HepG2 (cell line): ENCODE data around the gene HNRNPR. TPM values are rescaled to one million over a fixed set of nuclear protein-coding genes. Genes with fewer than 3 reads are reported as not detected.
A peak's percentile ranks its signal among the peaks of the same experiment; 100 is the strongest.

Experiments
- ASH2L ChIP-seq: fragments of 300-600, 200-600 bp; sonication (generic); IDR thresholded peaks from 2 replicates; pipeline ENCODE4 v1.7.0; 2017; ENCODE audit warnings: low read depth, mild to moderate bottlenecking, moderate library complexity, mixed read lengths, low read length; ENCODE audit not compliant: insufficient read length
- ELK4 ChIP-seq: sonication (generic); formaldehyde crosslinking; IDR thresholded peaks from 2 replicates; pipeline ENCODE4 v1.9.0; 2021; ENCODE audit warnings: missing genetic modification reagents, borderline replicate concordance
- HMG20A ChIP-seq: IDR thresholded peaks from 2 replicates; pipeline ENCODE4 v1.6.1; 2016; ENCODE audit warnings: borderline replicate concordance
- KLF12 ChIP-seq: sonication (generic); formaldehyde crosslinking; IDR thresholded peaks from 2 replicates; pipeline ENCODE4 v1.4.0; 2020; ENCODE audit warnings: missing genetic modification reagents, borderline replicate concordance
- MAFF ChIP-seq: IDR thresholded peaks from 2 replicates; pipeline ENCODE4 v1.6.1; 2011; ENCODE audit warnings: low read depth, low read length, improper control_type of control experiment
- MAFK ChIP-seq, 2 experiments: IDR thresholded peaks in 1 of 2; conservative IDR thresholded peaks in 1 of 2; 2 replicates each; pipeline ENCODE4 v1.6.1; 2011; ENCODE audit warnings: improper control_type of control experiment in 2 of 2, low read length in 2 of 2
- PREB ChIP-seq: sonication (generic); formaldehyde crosslinking; IDR thresholded peaks from 2 replicates; pipeline ENCODE4 v1.4.0; 2020; ENCODE audit warnings: missing genetic modification reagents
- RBFOX2 ChIP-seq: fragments of 200-400 bp; formaldehyde crosslinking; IDR thresholded peaks from 2 replicates; pipeline ENCODE4 v1.6.1; 2017; ENCODE audit warnings: low read depth, mild to moderate bottlenecking, low read length
- RFX5 ChIP-seq: IDR thresholded peaks from 2 replicates; pipeline ENCODE4 v1.6.1; 2011; ENCODE audit warnings: low read depth, low read length, improper control_type of control experiment
- SAP130 ChIP-seq: IDR thresholded peaks from 2 replicates; pipeline ENCODE4 v1.6.1; 2016; ENCODE audit warnings: low read depth
- ZBTB4 ChIP-seq: sonication (generic); formaldehyde crosslinking; IDR thresholded peaks from 2 replicates; pipeline ENCODE4 v1.4.0; 2020; ENCODE audit warnings: missing genetic modification reagents, mild to moderate bottlenecking, borderline replicate concordance
- polyA plus RNA-seq, 8 experiments: library from polyadenylated mRNA; depleted of rRNA in 3 of 8; stranded (reverse) in 7 of 8; unstranded in 1 of 8; fragments of >200 nt; fragmentation: Illumina TruSeq in 4 of 8; extraction: Trizol in 4 of 8; gene quantifications; 2 replicates each; pipeline versions ENCODE4 v1.2.1 to v1.2.3, GENCODE V29; 2011 to 2016; ENCODE audit warnings: low read depth in 4 of 8, missing spikeins in 1 of 8, mixed read lengths in 1 of 8; ENCODE audit not compliant: insufficient read depth in 1 of 8
- total RNA-seq, 5 experiments: library from RNA; depleted of rRNA; stranded (reverse); fragments of >200 nt; fragmentation: Illumina TruSeq; extraction: Trizol; gene quantifications; 2 replicates each; pipeline ENCODE4 v1.2.3, GENCODE V29; 2016; ENCODE audit warnings: low read depth in 1 of 5

Gene HNRNPR
- total and polyA plus RNA-seq, 2 of the 13 experiments (the other 11 are each of a cell fraction or from before 2014, with no cell fraction given) = 133 to 216 TPM

- TF ChIP-seq ZBTB4 (CRISPR knock-in tag) = no peak
- TF ChIP-seq PREB (CRISPR knock-in tag) = no peak
- peak; percentile 61 to 71 for TF ChIP-seq MAFK (conservative IDR thresholded peaks at IDR 0.05 in 1 of 2, IDR thresholded peaks at IDR 0.05 in 1 of 2; ENCODE audit: low read length in 2 of 2)
- TF ChIP-seq HMG20A = no peak
- TF ChIP-seq SAP130 (CRISPR knock-in tag) = peak; percentile 50; the same call in 1 of the 2 replicates
- no peak for TF ChIP-seq KLF12
- peak; percentile 37; the same call in 1 of the 2 replicates for TF ChIP-seq MAFF
- no peak for TF ChIP-seq ASH2L
- peak; percentile 50 for TF ChIP-seq RBFOX2
- TF ChIP-seq ELK4 (CRISPR knock-in tag) = no peak
- TF ChIP-seq RFX5 = no peak
Measured at GRCh38 chr1:23341931-23342692, 2.0 kb downstream of the HNRNPR start (continued).
